ENCODE results near the gene ZNF200.
"Not testable (repeated sequence)": the region's sequence is repeated elsewhere in the genome, so short reads cannot be mapped to it uniquely, and the experiment has no call there.

Gene ZNF200, protein sequence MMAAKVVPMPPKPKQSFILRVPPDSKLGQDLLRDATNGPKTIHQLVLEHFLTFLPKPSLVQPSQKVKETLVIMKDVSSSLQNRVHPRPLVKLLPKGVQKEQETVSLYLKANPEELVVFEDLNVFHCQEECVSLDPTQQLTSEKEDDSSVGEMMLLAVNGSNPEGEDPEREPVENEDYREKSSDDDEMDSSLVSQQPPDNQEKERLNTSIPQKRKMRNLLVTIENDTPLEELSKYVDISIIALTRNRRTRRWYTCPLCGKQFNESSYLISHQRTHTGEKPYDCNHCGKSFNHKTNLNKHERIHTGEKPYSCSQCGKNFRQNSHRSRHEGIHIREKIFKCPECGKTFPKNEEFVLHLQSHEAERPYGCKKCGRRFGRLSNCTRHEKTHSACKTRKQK

DNA sequence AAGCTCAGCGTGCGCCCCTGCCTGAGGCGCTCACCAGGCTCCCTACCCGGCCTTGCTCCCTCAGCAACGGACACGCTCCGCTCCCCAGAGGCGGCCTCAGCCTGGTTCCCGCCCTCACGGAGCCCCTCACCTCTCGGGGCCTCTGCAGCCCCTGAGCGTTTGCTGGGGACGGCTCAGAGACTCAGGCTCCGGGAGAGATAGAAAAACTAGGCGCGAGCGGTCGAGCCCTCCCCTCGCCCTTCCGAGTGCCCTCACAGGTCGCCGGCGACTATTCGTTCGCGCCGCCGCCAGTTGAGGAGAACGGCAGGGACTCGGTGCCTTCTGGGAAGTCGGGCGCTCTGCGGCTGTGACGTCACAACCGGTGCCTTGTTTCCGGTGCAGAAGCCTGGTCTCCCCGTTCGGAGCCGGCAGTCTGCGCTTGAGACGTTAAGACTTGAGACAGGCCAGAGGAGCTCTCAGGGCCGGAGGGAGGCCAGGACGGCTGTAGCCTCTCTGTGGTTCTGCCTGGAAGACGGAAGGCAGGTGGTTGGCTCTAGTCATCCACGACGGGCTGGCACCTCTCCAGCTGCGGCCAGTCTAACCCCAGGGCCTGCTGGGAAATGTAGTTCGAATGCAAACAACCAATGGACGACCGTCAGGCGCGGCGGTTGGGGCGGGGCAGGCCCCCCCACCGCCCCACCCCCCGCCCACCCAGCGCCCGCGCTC lies at the start of gene ZNF200:
TSS of gene ZNF200 (minus strand) at position 302 of the 705 bp plus-strand sequence. CDS start 1,403 bp downstream, outside the sequence.
- peak; percentile 90 for DNase-seq (ENCODE audit: low read depth)

DNA sequence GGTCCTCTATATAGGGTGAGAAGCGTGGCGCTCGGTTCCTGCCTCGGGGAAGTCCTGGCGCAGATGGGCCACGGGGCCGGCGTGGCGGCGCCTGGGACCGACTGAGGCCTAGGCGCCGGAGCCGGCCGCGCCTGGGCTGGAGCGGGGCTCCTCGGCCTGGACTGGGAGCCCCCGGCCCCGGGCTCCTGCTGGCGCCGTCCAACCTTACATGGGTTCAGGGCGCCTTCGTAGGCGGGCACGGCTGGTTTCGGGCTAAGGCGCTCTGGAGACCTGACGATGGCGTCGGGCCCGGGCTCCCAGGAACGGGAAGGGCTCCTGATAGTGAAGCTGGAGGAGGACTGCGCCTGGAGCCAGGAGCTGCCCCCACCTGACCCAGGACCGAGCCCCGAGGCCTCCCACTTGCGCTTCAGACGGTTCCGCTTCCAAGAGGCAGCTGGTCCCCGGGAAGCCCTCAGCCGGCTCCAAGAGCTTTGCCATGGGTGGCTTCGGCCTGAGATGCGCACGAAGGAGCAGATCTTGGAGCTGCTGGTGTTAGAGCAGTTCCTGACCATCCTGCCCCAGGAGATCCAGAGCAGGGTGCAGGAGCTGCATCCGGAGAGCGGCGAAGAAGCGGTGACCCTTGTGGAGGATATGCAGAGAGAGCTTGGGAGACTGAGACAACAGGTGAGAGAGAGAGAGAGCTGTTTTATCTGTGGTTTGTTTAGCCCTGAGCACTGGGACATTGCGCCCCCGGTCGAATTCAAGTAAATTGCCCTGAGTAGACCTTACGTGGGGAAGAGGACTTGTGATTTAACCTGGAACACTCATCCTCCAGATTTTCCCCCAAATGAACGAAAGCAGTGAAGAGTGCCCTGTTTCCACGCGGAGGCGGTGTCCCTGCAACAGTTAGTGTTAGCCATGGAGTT lies 48.8 kb upstream of the ZNF200 start:
- DNase-seq (ENCODE audit: low read depth), result no peak

DNA sequence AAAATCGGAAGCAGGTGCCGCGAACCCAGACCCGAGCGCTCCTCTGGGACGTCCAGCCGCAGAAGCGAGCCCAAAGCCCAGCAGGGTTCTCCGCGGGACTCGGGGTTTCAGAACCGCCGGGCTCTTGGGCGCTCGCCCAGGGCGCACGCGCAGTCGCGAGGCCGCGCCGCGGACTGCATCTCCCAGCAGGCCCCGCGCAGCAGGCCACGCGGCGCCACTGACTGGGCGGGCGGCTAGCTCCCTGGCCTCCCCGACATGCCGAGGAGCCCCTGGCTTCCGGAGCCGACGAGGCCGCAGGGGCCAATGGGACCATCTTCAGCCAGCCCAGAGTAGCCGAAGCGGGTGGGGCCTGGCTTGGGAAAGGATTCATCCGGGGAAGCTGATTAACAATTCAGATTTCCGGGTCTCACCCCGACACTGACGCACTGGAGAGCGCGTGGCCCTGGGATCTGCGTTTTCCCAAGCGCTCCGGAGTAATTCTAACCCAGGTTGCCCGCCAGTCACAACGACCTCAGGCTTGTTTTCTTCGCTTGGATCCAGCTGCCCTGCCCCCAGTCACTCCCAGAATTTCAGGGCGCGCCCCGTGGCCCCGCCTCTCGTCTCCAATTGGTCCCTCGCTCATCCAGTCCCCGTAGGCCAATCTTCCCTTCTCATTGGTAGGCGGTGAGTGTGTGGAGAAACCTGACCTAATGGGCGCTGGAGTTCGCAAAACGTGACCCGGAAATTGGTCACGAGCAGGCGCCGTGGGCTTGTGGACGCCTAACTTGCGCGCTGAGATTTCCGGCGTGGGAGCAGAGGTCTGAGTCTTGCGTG lies 48.0 kb upstream of the ZNF200 start, which contains the start of gene ZNF263:
TSS of gene ZNF263 (plus strand) at position 762 of the 813 bp plus-strand sequence. CDS start 328 bp downstream, outside the sequence.
- peak; percentile 82 for DNase-seq (ENCODE audit: low read depth)

DNA sequence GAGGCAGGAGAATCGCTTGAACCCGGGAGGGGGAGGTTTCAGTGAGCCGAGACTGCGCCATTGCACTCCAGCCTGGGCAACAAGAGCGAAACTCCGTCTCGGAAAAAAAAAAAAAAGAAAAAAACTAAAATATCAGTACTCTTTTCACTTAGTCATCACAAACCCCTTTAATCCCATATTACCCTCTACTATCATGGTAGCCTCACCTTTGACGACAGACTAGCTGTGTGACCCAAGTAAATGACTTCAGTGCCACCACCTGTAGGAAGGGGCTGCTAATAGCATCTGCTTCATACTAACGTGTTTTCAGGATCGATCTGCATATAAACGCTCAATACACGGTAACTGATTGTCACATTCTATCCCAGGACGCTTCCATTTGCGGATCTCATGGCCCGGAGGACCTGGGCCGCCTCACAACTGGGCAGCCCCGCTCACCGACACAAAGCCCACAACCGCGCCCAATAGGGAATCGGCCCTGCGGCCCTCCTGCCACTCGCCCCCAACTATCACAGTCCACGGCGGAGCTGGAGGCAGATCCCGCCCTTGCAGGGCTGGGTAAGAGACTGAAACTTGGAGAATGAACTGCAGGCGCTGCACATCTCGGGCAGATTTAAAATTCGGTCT lies 47.3 kb upstream of the ZNF200 start:
- DNase-seq (ENCODE audit: low read depth), result no peak

DNA sequence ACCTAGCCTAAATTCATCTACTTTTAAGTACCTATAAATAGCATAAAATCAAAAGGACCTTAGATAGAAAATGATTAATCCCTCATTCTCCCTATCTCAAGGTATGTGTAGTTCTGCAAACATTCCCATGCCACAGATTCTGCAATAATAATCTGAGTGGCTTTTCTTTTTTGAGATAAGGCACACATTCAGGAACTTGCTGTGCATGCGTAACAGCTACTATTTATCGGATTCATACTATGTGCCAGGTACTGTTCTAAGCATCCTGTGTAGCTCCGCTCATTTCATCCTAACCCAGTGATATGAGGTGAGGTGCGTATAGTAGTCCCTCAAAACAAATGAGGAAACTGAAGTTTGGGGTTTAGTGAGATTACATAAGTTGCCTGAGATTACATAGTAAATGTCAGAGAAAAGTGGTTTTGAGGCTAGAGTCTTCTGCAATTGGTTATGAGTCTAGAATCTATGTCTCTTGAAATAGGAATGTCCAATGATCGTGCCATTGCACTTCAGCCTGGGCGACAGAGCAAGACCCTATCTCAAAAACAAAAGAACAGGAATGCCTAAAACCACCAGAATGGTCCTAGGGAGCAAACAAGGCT lies 46.4 kb upstream of the ZNF200 start:
- no peak for DNase-seq (ENCODE audit: low read depth)

DNA sequence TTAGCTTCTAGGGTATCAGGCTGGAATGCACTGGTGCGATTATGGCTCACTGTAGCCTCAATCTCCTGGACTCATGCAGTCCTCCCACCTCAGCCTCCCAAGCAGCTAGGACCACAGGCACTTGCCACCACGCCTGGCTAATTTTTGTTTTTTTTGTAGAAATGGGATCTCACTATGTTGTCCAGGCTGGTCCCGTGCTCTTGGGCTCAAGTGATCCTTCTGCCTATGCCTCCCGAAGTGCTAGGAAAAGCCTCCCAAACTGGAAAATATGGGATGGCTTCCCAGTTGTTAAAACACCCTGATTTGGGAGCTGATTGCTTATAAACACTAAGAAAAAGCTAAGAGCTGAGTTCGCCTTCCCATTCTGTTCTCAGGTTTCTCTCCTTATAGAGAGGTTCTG lies 41.7 kb upstream of the ZNF200 start:
- no peak for DNase-seq (ENCODE audit: low read depth)

DNA sequence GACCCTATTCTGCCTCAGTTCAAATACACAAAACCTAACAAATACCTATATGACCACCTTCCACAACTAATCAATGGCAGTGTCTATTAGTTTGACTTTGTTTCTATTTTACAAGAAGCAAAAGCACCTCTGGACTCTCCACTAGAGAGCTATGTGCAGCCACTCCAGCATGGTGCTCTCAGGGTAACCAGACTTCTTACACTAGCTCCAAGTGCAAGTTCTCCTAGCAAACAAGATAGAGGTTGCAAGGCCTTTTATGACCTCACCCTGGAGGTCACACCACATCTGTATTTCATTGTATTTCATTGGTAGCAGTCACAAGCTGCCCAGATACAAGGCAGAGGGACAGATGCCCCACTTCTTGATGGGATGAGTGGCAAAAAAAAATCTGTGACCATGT lies 40.0 kb upstream of the ZNF200 start:
- no peak for DNase-seq (ENCODE audit: low read depth)

DNA sequence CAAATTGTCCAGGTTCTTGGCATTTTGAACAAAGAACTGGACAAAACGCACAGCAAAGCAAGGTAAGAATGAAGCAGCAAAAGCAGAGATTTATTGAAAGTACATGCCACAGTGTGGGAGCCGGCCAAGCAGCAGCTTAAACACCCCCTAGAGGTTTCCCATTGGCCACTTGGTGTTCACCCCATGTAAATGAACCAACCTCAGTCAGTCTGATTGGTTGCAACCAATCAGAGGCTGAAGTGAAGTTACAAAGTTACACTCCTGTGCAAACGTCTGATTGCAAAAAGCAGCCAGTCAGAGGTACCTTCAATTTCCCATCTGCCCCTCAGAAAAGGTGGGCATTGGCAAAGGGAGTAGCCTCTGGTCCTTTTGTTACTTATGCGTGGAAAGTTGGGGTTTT lies 39.5 kb upstream of the ZNF200 start:
- DNase-seq (ENCODE audit: low read depth), result no peak

DNA sequence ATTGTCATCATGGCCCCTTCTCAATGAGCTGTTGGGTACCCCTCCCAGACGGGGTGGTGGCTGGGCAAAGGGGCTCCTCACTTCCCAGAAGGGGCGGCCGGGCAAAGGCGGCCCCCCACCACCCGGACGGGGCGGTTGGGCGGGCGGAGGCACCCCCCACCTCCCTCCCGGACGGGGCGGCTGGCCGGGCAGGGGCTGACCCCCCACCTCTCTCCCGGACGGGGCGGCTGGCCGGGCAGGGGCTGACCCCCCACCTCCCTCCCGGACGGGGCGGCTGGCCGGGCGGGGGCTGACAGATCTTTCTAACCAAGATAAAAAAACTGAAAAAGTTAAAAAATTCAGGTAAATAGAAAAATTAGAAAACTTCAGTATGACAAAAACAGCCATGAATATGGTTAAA lies 36.3 kb upstream of the ZNF200 start:
- not testable (repeated sequence) for DNase-seq (ENCODE audit: low read depth)

DNA sequence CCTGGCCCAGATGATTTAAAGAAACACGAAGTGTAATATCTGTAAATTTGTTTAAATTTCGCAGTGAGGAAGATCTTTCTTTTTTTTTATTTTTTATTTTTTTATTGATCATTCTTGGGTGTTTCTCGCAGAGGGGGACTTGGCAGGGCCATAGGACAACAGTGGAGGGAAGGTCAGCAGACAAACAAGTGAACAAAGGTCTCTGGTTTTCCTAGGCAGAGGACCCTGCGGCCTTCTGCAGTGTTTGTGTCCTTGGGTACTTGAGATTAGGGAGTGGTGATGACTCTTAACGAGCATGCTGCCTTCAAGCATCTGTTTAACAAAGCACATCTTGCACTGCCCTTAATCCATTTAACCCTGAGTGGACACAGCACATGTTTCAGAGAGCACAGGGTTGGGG lies 35.8 kb upstream of the ZNF200 start:
- DNase-seq (ENCODE audit: low read depth), result not testable (repeated sequence)

DNA sequence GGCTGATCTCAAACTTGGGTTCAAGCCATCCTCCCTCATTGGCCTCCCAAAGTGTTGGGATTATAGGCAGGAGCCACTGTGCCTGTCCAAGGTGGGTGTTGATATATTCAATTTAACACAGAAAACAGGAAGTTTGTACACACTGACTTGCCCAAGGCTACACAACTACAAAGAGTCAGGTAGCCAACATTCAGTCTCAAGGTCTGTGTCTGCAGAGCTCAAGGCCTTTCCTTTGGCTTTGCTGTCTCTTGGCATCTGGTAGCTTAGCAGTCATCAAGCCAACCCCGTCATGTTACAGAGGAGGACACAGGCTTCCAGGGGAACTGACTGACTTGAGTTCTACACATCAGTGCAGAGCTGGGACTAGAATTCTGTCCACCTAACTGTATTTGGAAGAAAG lies 33.3 kb upstream of the ZNF200 start:
- DNase-seq (ENCODE audit: low read depth), result no peak

DNA sequence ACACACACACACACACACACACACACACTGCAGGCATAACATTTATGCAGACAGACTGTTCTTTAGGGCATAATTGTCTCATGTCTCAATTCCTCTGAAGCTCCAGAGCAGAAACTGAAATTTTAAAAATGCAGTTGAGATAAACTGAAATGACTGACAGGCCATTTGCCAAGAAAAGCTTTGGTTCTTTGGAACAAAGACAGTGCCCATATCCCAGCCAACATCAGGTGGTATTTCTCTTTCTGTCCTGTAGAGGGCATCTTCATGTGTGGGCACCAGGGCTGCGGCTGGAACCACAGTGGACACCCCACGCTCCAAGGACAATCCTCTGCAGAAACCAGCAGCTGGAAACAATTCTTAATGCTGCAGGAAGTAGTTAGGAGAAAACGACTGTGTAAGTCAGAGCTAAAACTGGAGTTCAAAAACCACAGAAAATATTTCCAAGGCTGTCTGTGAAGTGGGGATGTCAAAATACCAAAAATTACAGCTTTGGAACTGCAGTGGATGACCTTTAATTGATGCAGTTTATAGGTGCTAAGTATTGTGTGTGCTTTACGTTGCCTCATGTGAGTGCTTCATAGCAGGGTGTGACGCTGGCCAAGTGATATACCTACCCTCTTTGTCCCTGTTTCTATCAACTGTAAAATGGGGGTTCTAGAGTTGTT lies 32.0 kb upstream of the ZNF200 start:
- DNase-seq (ENCODE audit: low read depth), result no peak

DNA sequence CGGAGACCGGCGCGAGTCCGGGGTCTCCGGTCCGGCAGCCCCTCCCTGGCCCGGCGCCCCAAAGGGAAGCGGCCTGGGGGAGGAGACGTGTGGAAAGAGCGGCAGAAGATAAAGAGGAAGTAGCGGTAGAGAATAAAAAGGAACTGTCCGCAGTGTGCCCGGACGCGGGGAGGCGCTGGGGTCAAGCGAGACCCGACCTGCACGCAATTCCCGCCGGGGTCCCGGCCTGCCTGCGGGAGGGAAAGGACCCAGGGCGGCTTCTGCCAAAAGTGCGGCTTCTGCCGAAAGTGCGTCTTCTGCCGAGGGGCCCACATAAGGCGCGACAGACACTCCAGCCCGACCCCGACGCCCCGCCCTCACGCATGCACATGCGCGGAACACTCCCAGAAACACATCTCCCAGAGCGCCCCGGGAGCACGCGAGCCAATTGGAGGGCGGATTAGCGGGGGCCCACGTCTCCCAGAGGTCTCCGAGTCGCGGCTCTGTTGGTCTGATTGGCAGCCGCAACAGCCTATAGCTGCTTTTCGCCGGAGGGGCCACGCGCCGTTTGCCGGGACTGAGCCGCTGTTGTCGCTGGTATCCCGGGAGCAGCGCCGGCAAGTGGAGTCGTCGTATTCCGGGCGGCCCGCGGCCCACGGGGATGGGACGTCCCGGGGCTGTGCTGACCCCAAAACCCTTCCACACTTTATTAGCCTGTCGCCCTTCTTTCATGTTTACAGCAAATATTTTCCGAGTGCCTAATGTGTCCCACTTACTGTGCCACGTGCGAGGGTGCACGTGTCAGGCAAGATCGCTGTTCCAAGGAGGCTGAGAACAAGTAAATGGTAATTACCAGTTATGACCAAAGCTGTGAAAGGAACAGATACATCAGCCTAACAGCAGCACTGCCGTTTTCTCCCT lies 29.4 kb upstream of the ZNF200 start:
- DNase-seq (ENCODE audit: low read depth), result peak; percentile 81

DNA sequence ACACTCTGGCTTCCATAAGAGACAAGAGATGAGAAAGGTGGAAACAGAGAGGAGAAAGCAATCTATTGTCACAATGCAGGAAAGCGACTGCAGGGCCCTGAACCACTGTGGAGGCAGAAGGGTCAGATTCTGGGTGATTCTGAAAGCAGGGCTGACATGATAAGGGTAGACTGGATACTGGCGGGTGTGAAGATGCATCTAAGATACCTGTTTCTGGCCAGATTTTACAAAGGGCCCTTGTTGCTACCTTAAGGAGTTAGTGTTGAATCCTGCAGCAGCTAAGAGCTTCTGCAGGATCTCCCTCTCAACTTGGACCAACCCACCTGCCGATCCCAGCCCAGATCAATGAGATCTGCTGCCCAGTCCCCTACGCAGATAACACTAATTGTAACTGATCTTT lies 27.6 kb upstream of the ZNF200 start:
- DNase-seq (ENCODE audit: low read depth), result no peak

DNA sequence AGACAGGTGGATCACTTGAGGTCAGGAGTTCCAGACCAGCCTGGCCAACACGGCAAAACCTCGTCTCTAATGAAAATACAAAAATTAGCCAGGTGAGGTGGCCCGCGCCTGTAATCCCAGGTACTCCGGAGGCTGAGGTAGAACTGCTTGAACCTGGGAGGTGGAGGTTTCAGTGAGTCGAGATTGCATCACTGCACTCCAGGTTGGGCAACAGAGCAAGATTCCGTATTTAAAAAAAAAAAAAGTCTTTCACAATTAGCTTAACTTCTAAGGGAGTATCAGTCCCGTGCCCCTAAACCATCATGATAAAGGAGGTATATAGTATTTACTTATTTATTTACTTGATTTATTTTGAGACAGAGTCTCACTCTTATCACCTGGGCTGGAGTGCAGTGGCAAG lies 24.9 kb upstream of the ZNF200 start:
- no peak for DNase-seq (ENCODE audit: low read depth)

DNA sequence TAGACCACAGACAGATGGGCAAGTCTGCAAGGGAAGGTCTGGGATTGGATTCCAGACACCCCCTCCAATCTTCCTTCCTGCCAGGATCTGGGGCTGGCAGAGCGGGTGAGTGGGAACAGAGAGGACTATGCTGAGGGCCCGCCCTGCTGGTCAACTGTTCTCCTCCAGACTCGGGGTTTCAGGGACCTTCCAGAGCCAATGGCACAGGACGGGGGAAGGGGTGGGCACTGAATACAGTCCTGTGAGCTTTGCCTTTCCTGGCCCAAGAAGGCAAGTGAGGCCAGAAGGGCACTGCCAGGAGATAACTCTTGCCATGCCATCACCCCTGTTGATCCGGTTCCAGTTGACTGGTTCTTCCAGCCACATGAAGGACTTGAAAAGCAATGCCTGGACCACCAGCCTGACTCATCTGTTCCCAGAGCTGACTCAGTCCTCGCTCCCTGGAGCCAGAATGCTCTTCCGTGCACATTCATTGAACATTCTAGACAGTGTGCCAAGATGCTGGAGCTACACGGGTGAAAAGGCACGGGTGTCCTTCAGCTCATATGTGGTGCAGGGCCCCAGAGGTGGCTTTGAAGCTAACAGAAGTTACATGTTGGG lies 22.0 kb upstream of the ZNF200 start:
- no peak for DNase-seq (ENCODE audit: low read depth)

DNA sequence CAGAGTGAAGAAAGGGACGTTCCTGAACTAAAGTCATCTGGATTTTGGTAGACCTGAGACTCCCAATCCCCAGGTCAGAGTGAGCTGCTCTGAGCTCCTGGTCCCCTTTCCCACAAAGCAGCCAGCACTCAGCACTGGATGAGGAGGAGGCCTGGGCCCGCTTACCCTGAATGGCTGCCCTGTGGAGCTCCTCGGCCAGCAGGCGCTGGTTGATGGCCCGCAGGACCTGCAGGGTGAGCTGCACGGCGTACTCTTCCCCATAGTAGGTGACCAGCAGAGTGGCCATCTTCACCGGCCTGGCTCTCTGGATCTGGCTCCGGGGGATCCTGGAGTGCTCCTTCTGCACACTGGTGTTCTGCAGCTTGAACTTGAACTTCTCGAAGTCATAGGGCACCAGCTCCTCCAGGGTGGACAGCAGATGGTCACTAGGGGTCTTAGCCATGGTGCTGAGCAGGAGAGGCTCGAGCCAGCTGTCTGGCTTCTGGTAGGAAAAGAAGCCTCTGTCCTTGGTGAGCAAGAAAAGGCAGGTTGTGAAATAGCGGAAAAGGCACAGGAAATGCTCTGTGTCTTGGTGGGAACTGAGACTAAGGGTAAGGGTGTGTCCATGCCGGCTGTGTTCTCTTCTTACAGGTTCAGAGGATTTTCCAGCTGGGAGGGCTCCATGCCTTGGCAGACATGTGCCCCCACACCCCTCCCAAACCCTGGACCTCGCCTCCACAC lies 21.3 kb upstream of the ZNF200 start, which contains the start of gene MEFV:
TSS of gene MEFV (minus strand) at position 488 of the 720 bp plus-strand sequence. CDS start at position 442, 46 bp downstream.
- no peak for DNase-seq (ENCODE audit: low read depth)

DNA sequence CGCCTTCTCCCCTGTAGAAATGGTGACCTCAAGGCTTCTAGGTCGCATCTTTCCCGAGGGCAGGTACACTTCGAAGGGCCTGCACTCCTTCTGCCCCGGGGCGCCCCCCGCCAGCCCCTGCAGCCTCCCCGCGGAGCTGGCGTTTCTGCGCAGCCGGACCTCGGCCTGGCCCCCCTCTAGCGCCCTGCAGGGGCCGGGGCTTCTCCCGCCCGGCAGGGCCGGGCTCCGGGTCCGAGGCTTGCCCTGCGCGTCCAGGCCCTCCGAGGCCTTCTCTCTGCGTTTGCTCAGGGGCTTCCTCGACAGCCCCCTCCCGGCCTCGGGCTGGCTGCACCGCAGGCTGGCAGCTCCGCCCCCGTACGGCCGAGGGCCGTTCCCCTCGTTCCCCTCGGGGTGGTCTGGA lies 19.4 kb upstream of the ZNF200 start:
- no peak for DNase-seq (ENCODE audit: low read depth)

Measured in HS-5 (cell line).